GM21737 (cell line): ENCODE results near the gene PLXNA4.

ENCODE experiments used
- ATAC-seq: cut with Tn5 transposase; IDR thresholded peaks from one replicate; pipeline ENCODE4 v1.9.1; 2021; ENCODE audit warnings: mild to moderate bottlenecking, moderate library complexity; ENCODE audit not compliant: unreplicated experiment

The PLXNA4 gene

DNA sequence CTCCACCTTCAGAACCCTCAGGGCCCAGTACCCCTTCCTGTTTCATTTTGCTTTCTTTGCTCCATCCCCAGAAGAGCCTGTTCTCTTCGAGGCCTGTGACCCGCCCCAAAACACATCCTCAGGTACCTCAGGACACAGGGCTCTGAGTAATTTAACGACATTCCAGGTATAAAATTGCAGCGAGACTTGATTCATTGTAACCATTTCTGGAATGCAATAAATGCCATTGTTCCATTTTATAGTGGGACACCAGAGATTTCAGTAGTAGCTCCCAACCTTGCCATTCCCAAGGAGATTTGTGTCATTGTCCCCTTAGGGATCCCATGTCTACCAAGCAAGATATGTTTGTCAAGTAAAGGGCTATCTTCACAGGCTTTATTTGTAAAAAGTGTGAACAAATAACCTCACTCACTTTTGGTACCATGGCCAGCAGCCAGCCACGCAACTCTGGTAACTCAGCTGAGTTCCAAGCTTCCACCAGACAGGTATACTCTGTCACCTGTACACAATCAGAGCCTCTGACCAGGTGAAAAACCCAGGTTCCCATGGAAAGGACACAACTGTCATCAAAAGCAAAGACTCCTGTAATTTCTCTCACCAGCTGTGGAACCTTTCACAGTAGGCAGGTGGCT is 441.3 kb downstream of the PLXNA4 start:
- ATAC-seq, result no peak

DNA sequence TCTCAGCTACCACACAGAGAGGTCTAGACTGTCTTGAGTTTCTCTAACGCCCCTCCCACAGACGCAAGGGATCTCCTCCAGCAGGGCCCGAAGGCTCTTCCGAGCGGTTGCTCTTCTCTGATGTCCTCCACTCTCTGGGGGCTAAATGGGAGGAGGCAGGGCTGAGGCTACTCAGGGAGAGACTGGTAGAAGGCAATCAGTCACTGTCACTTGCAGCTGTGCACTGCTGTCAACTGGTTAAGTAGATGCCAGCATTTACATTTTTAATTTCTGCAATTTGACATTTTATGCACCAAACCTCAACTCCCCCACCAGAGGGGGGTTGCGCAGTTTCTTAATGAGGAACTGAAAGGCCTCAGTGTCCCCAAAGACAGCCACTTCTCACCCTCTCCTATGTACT is 442.8 kb downstream of the PLXNA4 start:
- ATAC-seq, result no peak

DNA sequence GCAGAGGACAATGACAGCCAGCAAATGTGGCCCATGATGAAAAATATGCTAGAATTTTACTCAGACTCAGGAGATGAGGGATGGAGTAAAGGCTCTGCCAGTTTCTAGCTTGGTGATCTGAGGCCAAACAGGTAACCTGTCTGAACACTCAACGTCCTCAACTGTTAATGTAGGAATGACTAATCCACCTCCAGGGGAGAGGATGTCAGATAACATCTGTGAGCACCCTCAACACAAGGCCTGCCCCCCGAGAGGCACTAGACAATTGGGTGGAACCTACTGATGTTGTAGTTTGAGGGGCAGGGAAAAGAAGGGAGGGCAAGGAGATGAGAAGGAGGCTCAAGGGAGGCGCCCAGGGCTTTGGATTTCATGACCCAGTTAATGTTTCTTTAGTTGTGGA is 445.1 kb downstream of the PLXNA4 start:
- ATAC-seq, result no peak

DNA sequence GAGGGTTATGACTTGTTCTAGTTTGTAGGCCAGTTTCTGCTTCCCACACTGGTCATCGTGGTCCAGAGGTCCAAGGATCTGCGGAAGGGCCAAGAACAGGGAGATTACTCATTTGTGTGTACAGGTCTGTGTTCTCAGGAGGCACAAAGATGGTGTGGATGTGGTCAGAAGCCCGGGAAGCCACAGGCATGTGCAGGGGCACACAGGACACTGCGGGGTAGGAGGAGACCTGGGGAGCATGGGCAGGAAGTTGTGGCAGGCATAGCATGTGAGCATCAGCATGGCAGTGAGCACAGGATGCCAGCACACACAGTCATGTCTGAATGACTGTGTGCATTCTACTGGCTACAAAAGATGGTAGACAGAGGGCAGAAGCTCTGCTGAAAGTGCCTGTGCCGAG is 445.8 kb downstream of the PLXNA4 start:
- no peak for ATAC-seq

DNA sequence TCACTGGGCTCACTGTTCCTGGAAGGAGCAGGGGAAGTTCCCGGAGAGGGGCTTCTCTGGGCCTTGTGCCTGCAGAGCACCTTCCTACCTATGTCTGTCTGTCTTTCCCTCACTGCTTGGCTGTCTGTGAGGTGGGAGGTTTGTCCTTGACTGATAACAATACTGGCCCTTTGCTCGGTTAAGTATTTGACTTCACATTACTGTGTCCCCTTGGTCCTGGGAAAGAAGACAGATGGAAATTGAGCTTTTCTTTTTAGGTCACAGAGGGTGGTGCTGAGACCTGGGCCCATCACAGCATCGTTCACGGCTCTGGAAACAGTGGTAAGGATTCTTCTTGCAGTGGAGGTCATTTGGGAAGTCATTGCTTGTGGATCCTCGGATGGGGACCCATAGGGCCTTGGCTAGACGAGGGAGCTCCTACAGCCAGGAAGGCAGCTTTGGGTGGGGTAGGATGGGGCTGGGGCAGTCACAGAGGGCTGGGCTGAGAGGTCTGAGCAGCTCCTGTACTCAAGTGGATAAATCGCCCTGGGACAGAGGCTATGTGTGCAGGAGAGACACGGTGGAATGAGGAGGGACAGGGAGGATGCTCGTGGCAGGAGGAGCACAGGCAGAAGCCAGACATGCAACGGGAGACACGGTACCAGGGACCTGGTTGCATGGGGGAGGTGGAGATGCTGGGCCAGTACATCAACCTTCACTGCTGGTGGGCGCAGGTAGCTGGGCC is 450.2 kb downstream of the PLXNA4 start:
- no peak for ATAC-seq

DNA sequence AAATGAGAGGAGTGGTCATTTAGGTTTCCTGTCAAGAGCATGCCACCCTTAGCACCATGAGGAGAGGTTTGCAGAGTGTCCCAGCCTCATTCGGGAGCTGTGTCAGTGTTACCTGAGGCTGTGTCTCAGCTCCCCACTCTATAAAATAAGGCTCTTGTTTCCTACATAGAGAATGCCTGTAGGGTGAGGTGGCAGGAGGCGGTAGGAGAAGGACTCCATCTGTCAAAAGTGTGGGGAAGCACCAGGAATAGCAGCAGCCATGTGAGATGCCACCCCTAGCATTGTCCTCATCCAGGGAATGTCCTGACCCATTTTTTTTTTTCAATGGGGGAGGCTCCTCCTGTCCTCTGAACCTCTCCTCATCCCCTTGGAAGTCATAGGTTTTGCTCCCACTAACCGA is 451.2 kb downstream of the PLXNA4 start:
- no peak for ATAC-seq

DNA sequence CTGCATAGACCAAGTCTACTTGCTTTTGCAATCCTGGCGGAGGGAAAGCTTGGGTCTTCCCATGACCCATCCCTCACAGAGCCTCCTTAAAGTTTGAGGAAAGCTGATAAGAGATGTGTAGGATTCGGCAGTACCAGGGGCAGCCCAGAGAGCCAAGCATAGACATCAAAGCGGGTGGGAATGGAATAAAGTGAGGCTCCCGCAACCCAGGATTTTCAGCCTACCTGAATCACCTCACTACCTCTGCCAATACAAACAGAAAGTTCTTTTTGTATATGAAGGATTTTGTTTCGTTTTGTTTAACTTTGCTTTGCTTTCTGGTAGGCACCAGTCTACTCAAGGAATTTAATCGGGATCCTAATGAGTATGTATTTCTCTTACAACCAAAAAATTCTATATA is 451.7 kb downstream of the PLXNA4 start:
- ATAC-seq, result no peak

DNA sequence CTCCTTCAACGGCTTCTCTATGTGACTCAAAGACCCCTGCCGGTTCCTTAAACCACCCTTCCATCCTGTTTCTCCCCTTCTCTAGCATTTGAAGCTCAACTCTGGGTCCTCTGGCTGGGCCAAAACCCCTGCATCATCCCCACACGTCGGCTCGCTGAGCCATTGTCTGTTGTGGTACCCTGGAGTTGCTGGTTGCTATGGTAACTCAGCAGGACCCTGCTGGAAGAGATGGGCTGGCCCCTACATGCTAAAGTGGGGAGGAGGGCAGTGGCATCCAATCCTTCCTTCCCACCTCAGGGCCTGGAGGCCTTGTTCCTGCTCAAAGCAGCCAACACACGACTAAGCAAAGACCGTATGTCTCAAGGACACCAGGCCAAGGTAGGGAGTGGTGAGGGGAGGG is 452.5 kb downstream of the PLXNA4 start:
- no peak for ATAC-seq

DNA sequence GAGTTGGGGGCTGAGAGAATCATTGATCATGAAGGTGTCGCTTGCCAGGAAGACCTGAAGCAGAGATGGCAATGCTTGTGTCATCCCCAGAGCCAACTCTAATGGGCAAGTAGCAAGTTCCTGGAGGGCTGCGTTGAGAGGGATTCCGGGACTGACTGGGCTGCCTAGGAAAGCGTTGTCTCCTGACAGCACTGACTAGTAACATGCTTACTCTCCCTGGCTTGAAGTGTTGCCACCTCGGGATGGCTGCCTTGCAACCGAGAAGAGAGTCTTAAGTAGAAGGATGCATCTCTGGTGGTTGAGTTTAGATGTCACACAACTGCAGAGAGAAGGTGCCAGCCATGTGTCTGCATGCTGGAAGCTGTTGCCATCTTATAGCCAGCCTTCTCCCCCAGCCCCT is 453.4 kb downstream of the PLXNA4 start:
- no peak for ATAC-seq

DNA sequence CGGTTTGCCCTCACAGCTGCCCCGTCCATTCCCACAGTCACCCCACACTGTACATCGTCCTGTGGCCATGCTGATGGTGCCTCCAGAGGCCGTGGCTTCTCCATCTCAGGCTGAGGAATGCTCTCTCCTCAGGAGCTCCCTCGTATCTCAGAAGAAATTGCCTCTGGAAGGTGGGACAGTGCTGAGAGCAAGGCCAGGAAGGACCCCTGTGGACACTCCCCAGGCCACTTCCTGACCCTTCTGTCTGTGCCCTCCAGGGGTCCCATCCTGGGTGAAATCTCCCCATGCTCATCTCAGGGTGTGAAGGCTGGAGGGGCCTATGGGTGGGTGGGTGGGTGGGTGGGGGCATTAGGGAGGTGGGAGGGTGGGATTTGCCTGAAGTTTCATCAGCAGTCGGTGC is 454.3 kb downstream of the PLXNA4 start:
- ATAC-seq, result no peak

DNA sequence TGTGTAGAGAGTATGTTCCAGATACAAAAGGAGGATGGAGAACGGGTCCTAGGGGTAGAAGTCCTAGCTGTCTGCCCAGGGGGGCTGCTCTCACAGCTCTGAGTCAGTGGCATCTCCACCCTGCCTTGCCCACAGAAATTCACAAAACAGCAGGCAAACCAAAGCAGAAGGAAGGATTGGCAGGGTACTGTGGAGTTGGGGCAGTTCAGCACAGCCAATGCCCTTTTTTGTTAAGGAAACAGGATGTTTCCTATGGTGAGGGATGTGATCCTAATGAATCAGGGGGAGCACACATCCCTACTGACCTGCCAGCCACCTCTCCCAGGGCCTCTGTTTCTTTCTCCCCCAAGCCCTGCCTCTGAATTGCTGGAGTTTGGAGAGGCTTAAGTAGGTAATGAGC is 457.6 kb downstream of the PLXNA4 start:
- ATAC-seq, result no peak

DNA sequence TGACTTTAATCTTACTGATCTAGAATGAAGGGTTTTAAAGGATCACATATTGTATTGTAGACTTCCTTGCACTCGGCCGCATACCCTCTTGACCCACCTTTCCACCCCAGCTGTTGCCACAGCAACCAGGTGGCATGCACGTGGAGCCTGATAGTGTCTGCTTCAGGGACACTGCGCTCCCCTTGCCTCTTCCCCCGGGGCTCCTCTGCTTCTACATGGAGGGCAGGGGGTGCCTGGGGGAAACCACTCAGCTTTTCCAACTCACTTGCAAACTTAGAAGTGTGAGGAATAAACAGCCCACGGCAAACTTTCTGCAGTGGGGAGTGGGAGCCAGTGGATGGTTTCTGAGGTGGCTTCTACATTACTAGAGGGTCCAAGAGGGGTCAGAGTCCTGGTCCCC is 458.6 kb downstream of the PLXNA4 start:
- no peak for ATAC-seq

DNA sequence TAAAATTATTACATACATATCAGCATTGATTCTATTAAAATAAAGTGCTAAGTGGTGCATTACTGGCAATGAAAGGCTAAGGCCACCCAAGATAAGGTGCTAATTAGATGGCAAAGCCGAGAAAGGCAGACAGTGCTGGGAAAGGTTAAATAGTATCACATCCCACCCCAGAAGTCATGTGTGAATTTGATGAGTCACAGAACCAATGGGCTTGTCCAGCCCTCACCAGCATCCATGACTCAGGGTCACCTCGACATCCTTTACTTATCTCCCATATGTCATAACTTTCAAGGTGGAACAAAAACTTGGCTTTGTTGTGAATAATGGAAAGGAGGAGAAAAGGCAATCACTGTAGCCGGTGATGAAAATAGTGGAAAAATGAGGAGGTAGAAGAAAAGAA is 459.1 kb downstream of the PLXNA4 start:
- ATAC-seq, result no peak

DNA sequence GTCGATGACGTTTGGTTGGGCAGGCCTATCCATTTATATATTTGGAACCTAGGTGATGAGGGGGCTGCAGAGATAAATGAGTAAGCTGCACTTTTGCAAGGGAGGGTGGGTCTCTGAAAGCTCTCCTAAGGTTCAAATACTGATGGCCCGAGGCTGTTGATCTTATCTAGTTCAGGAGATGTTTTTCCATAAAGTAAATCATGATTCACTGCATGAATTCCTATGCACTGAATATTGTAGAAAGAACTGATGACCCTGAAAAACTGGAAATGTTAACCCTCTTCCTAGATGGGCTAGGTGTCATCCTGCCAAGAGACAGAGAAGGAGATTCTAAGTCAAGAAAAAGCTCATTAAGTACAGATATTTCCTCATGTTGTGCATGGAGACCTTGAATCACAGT is 459.9 kb downstream of the PLXNA4 start:
- no peak for ATAC-seq

DNA sequence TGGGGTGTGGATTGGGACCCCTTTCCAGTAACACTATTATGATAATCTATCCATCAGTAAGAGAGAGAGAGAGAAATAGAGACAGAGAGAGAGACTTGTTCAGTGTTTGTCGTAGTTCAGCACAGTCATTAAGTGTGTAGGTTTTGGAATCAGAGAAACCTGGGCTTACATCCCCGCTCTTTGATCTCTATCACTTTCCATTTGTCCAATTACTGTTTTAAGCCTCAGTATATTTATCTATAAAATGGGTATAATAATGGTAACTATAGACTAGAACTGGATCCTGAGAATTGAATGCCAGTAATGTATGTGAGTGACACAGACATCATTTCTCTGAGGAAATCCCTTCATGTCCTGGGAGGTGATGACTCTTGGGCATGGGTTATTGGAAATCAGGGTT is 460.5 kb downstream of the PLXNA4 start:
- no peak for ATAC-seq

DNA sequence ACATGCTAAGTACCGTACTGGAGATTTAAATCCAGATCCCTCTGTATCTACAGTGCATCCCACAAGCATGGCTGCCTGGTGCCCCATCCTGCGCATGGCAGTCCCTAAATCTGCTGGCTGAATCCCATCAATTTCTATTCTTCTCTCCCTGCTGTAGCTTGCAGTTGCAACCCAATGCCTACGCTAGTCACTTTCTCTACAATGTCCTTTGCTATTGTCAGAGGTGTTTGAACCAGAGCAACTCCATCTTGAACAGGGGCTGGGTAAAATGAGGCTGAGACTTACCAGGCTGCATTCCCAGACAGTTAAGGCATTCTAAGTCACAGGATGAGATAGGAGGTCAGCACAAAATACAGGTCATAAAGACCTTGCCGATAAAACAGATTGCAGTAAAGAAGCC is 461.2 kb downstream of the PLXNA4 start:
- no peak for ATAC-seq

DNA sequence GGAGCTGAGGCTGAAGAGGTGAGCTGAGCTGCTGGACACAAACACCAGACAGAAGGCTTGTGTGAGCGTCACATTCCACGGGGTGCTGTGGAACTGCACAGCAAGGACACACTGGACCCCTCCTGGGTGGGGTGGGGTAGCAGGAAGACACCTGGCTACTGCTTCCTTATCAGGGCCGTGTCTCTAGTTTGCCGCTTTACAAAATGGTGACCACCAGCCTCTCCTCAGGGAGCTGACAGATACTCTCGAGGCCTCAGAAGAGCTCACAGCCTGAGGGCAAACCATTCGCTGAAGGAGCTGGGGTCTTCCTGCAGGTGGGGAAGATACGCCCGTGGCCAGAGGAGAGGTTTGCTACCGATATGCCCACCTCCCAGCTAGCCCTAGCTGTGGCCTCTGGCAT is 461.9 kb downstream of the PLXNA4 start:
- ATAC-seq, result no peak

DNA sequence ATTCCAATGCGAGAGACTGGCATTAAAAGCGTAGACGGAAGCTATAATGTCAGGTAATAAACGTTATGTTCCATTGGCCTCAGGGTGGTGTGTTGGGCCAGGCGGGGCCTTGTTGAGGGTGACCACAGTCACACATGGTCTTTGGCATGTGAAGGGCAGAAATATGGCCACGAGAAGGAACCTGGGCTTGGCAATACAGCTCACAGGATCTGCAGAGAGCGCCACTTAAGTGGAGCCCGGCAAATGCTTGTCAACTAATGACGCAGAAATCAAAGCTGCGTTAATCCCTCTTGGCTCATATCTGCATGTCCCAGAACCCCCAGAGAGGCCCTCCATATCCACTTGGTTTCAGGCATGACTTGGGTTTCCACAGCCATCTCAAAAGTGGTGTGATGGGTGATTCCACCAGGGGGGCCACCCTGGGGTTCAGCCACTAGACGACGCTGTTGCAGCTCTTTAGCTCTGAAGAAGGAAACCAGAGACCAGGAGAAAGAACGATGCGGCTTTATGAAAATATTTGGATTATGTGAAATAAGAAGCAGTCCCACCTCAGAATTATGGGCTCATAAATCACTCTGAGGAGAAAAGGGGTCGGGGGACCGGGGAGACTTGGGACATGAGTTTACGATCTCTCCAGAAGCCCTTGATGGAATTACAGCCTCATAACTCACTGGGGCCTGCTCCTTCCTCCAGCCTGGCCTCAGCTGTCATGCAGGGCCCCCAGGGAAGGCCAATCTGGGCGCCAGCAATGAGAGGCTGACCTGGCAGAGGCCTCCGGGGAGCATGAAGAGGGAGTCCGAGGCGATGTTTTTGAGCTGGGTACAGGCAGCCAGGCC is 462.5 kb downstream of the PLXNA4 start:
- ATAC-seq, result no peak

DNA sequence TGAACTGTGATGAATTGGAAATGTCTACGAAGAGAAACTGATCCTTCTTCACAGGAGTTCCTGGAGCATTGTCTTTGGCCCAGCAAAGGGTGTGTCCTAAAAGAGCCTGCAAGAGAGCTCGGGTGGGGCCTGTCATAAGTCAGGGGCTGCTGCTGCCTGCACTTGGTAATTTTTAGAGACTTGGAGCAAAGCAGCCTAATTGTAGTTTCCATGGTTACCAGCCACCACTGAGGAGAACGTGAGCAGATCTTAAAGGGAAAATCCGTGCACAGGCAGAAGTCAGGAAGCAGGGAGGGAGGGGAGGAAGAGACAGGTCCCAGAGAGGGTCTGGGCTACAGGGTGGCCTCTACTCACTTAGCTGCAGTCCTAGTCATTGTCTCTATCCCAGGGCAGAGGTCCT is 463.6 kb downstream of the PLXNA4 start:
- no peak for ATAC-seq

DNA sequence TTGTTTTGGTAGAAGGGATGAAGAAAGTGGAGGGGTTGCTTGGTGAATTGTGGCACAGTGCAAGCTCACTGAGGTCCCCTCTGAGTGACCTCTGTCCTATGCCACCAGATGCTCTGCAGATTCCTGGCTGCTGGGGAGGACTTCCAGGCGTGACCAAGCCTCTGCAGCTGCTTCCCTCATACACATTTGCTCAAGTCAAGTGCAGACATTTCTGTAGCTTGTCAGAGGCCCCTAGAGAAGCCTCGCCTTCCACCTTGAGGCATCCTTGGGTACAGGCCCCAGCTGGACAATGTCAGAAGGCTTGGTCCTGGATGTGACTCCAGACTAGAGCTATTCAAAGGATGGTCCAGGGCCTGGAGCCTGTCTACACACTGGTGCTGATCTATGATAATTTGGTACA is 464.2 kb downstream of the PLXNA4 start:
- no peak for ATAC-seq

DNA sequence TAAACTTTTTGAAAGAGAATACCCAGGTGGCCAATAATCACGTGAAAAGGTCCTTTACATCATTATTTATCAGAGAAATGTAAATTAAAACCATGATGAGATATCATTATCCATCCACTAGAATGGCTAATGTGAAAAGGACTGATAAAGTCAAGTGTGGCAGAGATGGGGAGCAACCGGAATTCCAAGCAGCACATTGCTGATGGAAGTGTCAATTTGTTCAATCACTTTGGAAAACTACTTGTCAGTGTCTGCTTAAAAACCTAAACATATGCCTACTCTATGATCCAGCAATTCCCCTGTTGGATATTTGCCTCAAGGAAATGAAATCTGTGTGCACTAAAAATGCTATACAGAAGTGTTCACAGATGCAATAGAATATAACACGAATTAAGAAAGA is 465.6 kb downstream of the PLXNA4 start:
- no peak for ATAC-seq

DNA sequence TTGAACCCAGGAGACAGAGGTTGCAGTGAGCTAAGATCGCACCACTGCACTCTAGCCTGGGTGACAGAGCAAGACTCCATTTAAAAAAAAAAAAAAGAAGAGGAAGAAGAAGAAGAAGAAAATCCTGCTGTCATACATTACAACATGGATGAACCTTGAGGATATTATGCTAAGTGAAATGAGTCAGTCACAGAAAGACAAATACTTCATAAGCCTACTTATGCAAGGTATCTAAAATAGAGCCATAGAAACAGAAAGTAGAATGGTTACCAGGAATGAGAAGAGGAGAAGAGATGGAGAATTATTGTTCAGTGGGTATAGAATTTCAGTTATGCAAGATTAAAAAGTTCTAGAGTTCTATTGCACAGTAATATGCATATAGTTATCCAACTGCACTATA is 466.5 kb downstream of the PLXNA4 start:
- ATAC-seq, result no peak
